HepG2 (cell line): ENCODE results near the gene PTPRO. TPM values are rescaled to one million over a fixed set of nuclear protein-coding genes. Genes with fewer than 3 reads are reported as not detected.

Experiments used
- ATAC-seq: fragments of 200-7000 bp; cut with Tn5 transposase; 3 replicates; pipeline ENCODE4 v1.9.1; 2020; ENCODE audit warnings: mild to moderate bottlenecking, moderate library complexity
- BruUV-seq: library from RNA; stranded (reverse); fragments of 400-500 nt; replicated peaks from 2 replicates; lab custom pipeline; 2021; lab: Mats Ljungman, UMichigan
- CTCF ChIA-PET: fragments of 300-600 bp; formaldehyde crosslinking; extraction: SDS; loops from one replicate; lab custom pipeline; 2021; ENCODE audit warnings: low total read pairs, inconsistent platforms, low intra/inter-chr PET ratio; lab: Yijun Ruan, JAX
- POLR2A ChIA-PET: fragments of 350-600 bp; sonication (Branson Sonifier 250); formaldehyde crosslinking; loops from one replicate; lab custom pipeline; 2020; ENCODE audit warnings: antibody characterized with exemption, inconsistent platforms; lab: Yijun Ruan, JAX
- DNase-seq: peaks from one replicate; pipeline ENCODE4 v3.0.0-alpha.2; 2015; ENCODE audit warnings: low spot score
- FAIRE-seq: peaks from 3 replicates; lab custom pipeline; 2011; peaks lifted over from hg19 to GRCh38; lab: Jason Lieb, UNC
- H2AFZ ChIP-seq: one replicate; pipeline ENCODE4 v1.6.1; 2011; ENCODE audit warnings: low read length, inconsistent platforms
- H3K27ac ChIP-seq: fragments of 300-600 bp; 3 replicates; pipeline ENCODE4 v1.8.0; 2011; ENCODE audit warnings: mixed run types, mild to moderate bottlenecking, mixed read lengths, low read length, inconsistent platforms; ENCODE audit not compliant: insufficient read depth; ENCODE audit errors: extremely low read length
- H3K27me3 ChIP-seq, 2 experiments: fragments of 200-600 bp in 1 of 2; 2 replicates in 1 of 2; 3 replicates in 1 of 2; pipeline versions ENCODE4 v1.6.0 to v1.8.0; 2011; ENCODE audit warnings: low read length in 2 of 2, mild to moderate bottlenecking in 2 of 2, moderate library complexity in 2 of 2, inconsistent platforms in 1 of 2; ENCODE audit not compliant: insufficient read depth in 2 of 2, control insufficient read depth in 1 of 2
- H3K36me3 ChIP-seq, 2 experiments: fragments of 200-600 bp in 1 of 2; replicated peaks in 1 of 2; 2 replicates in 1 of 2; 3 replicates in 1 of 2; pipeline versions ENCODE4 v1.5.1 to v1.8.0; 2011; ENCODE audit warnings: low read length in 2 of 2, inconsistent platforms in 1 of 2; ENCODE audit not compliant: insufficient read depth in 2 of 2, control insufficient read depth in 1 of 2
- H3K4me1 ChIP-seq: 2 replicates; pipeline ENCODE4 v1.5.1; 2012; ENCODE audit warnings: low read length, inconsistent platforms; ENCODE audit not compliant: insufficient read depth
- H3K4me2 ChIP-seq: 2 replicates; pipeline ENCODE4 v1.6.0; 2011; ENCODE audit warnings: low read depth, low read length, inconsistent platforms
- H3K4me3 ChIP-seq, 3 experiments: fragments of 200-600 bp in 1 of 3; sonication (generic), shearing (Covaris generic) in 1 of 3; replicated peaks in 1 of 3; 2 replicates each; pipeline ENCODE4 v1.5.1; 2011 to 2016; ENCODE audit warnings: low read length in 3 of 3, inconsistent platforms in 2 of 3, low read depth in 2 of 3, mild to moderate bottlenecking in 2 of 3, control low read depth in 1 of 3, mixed read lengths in 1 of 3; ENCODE audit not compliant: insufficient read depth in 1 of 3
- H3K79me2 ChIP-seq: one replicate; pipeline ENCODE4 v1.6.1; 2011; ENCODE audit warnings: low read length, inconsistent platforms; ENCODE audit not compliant: insufficient read depth
- H3K9ac ChIP-seq: 2 replicates; pipeline ENCODE4 v1.6.0; 2011; ENCODE audit warnings: mild to moderate bottlenecking, low read depth, low read length, inconsistent platforms; ENCODE audit not compliant: insufficient read depth
- H3K9me3 ChIP-seq: 2 replicates; pipeline ENCODE4 v1.5.1; 2012; ENCODE audit warnings: mild to moderate bottlenecking, low read length
- H4K20me1 ChIP-seq: 2 replicates; pipeline ENCODE4 v1.6.0; 2011; ENCODE audit warnings: inconsistent platforms, mild to moderate bottlenecking, low read length, moderate library complexity; ENCODE audit not compliant: insufficient read depth
- DMAP1 ChIP-seq: IDR thresholded peaks from 2 replicates; pipeline ENCODE4 v1.6.1; 2016
- ISL2 ChIP-seq: sonication (generic); formaldehyde crosslinking; IDR thresholded peaks from 2 replicates; pipeline ENCODE4 v1.5.0; 2020; ENCODE audit warnings: missing genetic modification reagents
- MXD3 ChIP-seq: IDR thresholded peaks from 2 replicates; pipeline ENCODE4 v1.6.1; 2016; ENCODE audit warnings: mild to moderate bottlenecking, missing biosample characterization, missing genetic modification reagents
- MZF1 ChIP-seq: sonication (generic); formaldehyde crosslinking; IDR thresholded peaks from 2 replicates; pipeline ENCODE4 v1.8.1; 2023; ENCODE audit warnings: mild to moderate bottlenecking, missing genetic modification reagents, borderline replicate concordance
- ZBTB39 ChIP-seq: sonication (generic); formaldehyde crosslinking; IDR thresholded peaks from 2 replicates; pipeline ENCODE4 v1.5.0; 2020; ENCODE audit warnings: missing genetic modification reagents
- ZNF281 ChIP-seq: sonication (generic); formaldehyde crosslinking; IDR thresholded peaks from 2 replicates; pipeline ENCODE4 v1.4.0; 2020; ENCODE audit warnings: missing genetic modification reagents, borderline replicate concordance
- ZNF430 ChIP-seq: sonication (generic); formaldehyde crosslinking; IDR thresholded peaks from 2 replicates; pipeline ENCODE4 v1.9.0; 2021; ENCODE audit warnings: mild to moderate bottlenecking, missing genetic modification reagents
- ZNF441 ChIP-seq: sonication (generic); formaldehyde crosslinking; IDR thresholded peaks from 2 replicates; pipeline ENCODE4 v1.7.0; 2021; ENCODE audit warnings: missing genetic modification reagents, borderline replicate concordance
- ZNF547 ChIP-seq: sonication (generic); formaldehyde crosslinking; IDR thresholded peaks from 2 replicates; pipeline ENCODE4 v1.5.1; 2020; ENCODE audit warnings: mild to moderate bottlenecking, missing genetic modification reagents
- ZNF839 ChIP-seq: sonication (generic); formaldehyde crosslinking; IDR thresholded peaks from 2 replicates; pipeline ENCODE4 v1.4.0; 2020; ENCODE audit warnings: missing genetic modification reagents, mild to moderate bottlenecking, borderline replicate concordance
- WGBS: methylation state at CpG from one replicate; pipeline ENCODE4 v1.1.6; 2017; ENCODE audit warnings: low lambda C conversion rate; 5-methylcytosine and 5-hydroxymethylcytosine counted together
- in situ Hi-C: cut with HindIII; loops from 2 replicates; pipeline ENCODE4 v1.10.0; 2017; ENCODE audit warnings: low pct_unique_long_range_greater_than_20kb; ENCODE audit not compliant: extremely low pct_ligation_motif_present
- intact Hi-C: fragments of 100-400 bp; cut with micrococcal nuclease; formaldehyde crosslinking; loops from one replicate; pipeline ENCODE4 v1.10.0; 2022; ENCODE audit not compliant: unreplicated experiment
- polyA plus RNA-seq, 8 experiments: library from polyadenylated mRNA; depleted of rRNA in 3 of 8; stranded (reverse) in 7 of 8; unstranded in 1 of 8; fragments of >200 nt; fragmentation: Illumina TruSeq in 4 of 8; extraction: Trizol in 4 of 8; gene quantifications; 2 replicates each; pipeline versions ENCODE4 v1.2.1 to v1.2.3, GENCODE V29; 2011 to 2016; ENCODE audit warnings: low read depth in 4 of 8, missing spikeins in 1 of 8, mixed read lengths in 1 of 8; ENCODE audit not compliant: insufficient read depth in 1 of 8
- total RNA-seq, 5 experiments: library from RNA; depleted of rRNA; stranded (reverse); fragments of >200 nt; fragmentation: Illumina TruSeq; extraction: Trizol; gene quantifications; 2 replicates each; pipeline ENCODE4 v1.2.3, GENCODE V29; 2016; ENCODE audit warnings: low read depth in 1 of 5
- TF ChIP-seq, protein P1 (sequence below): sonication (generic); formaldehyde crosslinking; IDR thresholded peaks from 2 replicates; pipeline ENCODE4 v1.8.0; 2022; ENCODE audit warnings: low read depth, missing genetic modification reagents
- TF ChIP-seq, protein P2 (sequence below): sonication (generic); formaldehyde crosslinking; IDR thresholded peaks from 2 replicates; pipeline ENCODE4 v1.5.1; 2020; ENCODE audit warnings: missing genetic modification reagents, mild to moderate bottlenecking, borderline replicate concordance
- TF ChIP-seq, protein P3 (sequence below): sonication (generic); formaldehyde crosslinking; IDR thresholded peaks from 2 replicates; pipeline ENCODE4 v1.4.0; 2020; ENCODE audit warnings: missing genetic modification reagents
- TF ChIP-seq, protein P4 (sequence below): sonication (generic); formaldehyde crosslinking; IDR thresholded peaks from 2 replicates; pipeline ENCODE4 v1.4.0; 2020; ENCODE audit warnings: mild to moderate bottlenecking, missing genetic modification reagents, borderline replicate concordance

Gene PTPRO
- total and polyA plus RNA-seq, 2 of the 13 experiments (the other 11 are each of a cell fraction or from before 2014, with no cell fraction given) = 0.04 TPM; not detected in 1

GRCh38 chr12:15356951-15357364 is 34.6 kb downstream of the PTPRO start:
- H3K79me2 ChIP-seq = no peaks in the 10 kb centered on the region
- H3K9ac ChIP-seq = no peak overlapping the region
- DNase-seq (no peak), ATAC-seq (no peak), FAIRE-seq (no peak)
- H3K36me3 ChIP-seq = no peaks in the 10 kb centered on the region
- no TSS peak for BruUV-seq
- in situ Hi-C loops (no loop called here), intact Hi-C loops (no loop called here)
- no peak overlapping the region for H3K4me2 ChIP-seq
- ChIA-PET POLR2A (no interaction called here), CTCF (no interaction called here)
- H3K27me3 ChIP-seq = no peaks in the 10 kb centered on the region
- TF ChIP-seq MZF1 (no peak), ISL2 (CRISPR knock-in tag) (no peak), MXD3 (CRISPR knock-in tag) (no peak), ZNF839 (CRISPR knock-in tag) (no peak), DMAP1 (CRISPR knock-in tag) (no peak), ZNF547 (CRISPR knock-in tag) (no peak), ZNF441 (CRISPR knock-in tag) (no peak), ZNF281 (CRISPR knock-in tag) (no peak), ZBTB39 (CRISPR knock-in tag) (no peak), ZNF430 (CRISPR knock-in tag) (no peak)
- TF ChIP-seq, protein P1, sequence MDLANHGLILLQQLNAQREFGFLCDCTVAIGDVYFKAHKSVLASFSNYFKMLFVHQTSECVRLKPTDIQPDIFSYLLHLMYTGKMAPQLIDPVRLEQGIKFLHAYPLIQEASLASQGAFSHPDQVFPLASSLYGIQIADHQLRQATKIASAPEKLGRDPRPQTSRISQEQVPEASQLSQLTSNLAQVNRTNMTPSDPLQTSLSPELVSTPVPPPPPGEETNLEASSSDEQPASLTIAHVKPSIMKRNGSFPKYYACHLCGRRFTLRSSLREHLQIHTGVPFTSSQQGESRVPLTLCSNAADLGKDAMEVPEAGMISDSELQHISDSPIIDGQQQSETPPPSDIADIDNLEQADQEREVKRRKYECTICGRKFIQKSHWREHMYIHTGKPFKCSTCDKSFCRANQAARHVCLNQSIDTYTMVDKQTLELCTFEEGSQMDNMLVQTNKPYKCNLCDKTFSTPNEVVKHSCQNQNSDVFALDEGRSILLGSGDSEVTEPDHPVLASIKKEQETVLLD (CRISPR knock-in tag) = no peak
- TF ChIP-seq, protein P2, sequence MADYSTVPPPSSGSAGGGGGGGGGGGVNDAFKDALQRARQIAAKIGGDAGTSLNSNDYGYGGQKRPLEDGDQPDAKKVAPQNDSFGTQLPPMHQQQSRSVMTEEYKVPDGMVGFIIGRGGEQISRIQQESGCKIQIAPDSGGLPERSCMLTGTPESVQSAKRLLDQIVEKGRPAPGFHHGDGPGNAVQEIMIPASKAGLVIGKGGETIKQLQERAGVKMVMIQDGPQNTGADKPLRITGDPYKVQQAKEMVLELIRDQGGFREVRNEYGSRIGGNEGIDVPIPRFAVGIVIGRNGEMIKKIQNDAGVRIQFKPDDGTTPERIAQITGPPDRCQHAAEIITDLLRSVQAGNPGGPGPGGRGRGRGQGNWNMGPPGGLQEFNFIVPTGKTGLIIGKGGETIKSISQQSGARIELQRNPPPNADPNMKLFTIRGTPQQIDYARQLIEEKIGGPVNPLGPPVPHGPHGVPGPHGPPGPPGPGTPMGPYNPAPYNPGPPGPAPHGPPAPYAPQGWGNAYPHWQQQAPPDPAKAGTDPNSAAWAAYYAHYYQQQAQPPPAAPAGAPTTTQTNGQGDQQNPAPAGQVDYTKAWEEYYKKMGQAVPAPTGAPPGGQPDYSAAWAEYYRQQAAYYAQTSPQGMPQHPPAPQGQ (CRISPR knock-in tag) = no peak
- TF ChIP-seq, protein P3, sequence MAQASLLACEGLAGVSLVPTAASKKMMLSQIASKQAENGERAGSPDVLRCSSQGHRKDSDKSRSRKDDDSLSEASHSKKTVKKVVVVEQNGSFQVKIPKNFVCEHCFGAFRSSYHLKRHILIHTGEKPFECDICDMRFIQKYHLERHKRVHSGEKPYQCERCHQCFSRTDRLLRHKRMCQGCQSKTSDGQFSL = no peak
- TF ChIP-seq, protein P4, sequence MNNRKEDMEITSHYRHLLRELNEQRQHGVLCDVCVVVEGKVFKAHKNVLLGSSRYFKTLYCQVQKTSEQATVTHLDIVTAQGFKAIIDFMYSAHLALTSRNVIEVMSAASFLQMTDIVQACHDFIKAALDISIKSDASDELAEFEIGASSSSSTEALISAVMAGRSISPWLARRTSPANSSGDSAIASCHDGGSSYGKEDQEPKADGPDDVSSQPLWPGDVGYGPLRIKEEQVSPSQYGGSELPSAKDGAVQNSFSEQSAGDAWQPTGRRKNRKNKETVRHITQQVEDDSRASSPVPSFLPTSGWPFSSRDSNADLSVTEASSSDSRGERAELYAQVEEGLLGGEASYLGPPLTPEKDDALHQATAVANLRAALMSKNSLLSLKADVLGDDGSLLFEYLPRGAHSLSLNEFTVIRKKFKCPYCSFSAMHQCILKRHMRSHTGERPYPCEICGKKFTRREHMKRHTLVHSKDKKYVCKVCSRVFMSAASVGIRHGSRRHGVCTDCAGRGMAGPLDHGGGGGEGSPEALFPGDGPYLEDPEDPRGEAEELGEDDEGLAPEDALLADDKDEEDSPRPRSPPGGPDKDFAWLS = no peak
- no peaks in the 10 kb centered on the region for H3K4me1 ChIP-seq
- no peaks in the 10 kb centered on the region for H3K9me3 ChIP-seq
- no peak overlapping the region for H3K4me3 ChIP-seq
- H2AFZ ChIP-seq = no peak overlapping the region
- no peaks in the 10 kb centered on the region for H4K20me1 ChIP-seq
- WGBS = 6% methylated on average over 3 of the region's 3 CpGs
- H3K27ac ChIP-seq = no peak overlapping the region
